H9 (cell line): Measurements from ENCODE around the gene SHTN1. TPM values are rescaled to one million over a fixed set of nuclear protein-coding genes. Genes with fewer than 3 reads are reported as not detected.

ENCODE experiments used
- DNase-seq: peaks from one replicate; pipeline ENCODE4 v3.0.0-alpha.2; 2017
- H2AFZ ChIP-seq: one replicate; pipeline ENCODE4 v1.6.1; 2013; ENCODE audit warnings: mild to moderate bottlenecking, low read length, control low read depth, moderate library complexity
- H2AK5ac ChIP-seq: 2 replicates; pipeline ENCODE4 v1.6.1; 2013; ENCODE audit warnings: low read length, control low read depth, mixed read lengths; ENCODE audit not compliant: insufficient read length
- H2BK120ac ChIP-seq: one replicate; pipeline ENCODE4 v1.6.1; 2013; ENCODE audit warnings: low read depth, mild to moderate bottlenecking, low read length, control low read depth, inconsistent platforms; ENCODE audit not compliant: poor library complexity, severe bottlenecking
- H2BK12ac ChIP-seq: 2 replicates; pipeline ENCODE4 v1.6.1; 2013; ENCODE audit warnings: low read length, control low read depth, mixed read lengths, low read depth; ENCODE audit not compliant: insufficient read length
- H2BK15ac ChIP-seq: 2 replicates; pipeline ENCODE4 v1.6.1; 2013; ENCODE audit warnings: low read depth, low read length, control low read depth
- H2BK20ac ChIP-seq: one replicate; pipeline ENCODE4 v1.6.1; 2013; ENCODE audit warnings: low read depth, mild to moderate bottlenecking, low read length, control low read depth, inconsistent platforms; ENCODE audit not compliant: poor library complexity, severe bottlenecking
- H2BK5ac ChIP-seq: 2 replicates; pipeline ENCODE4 v1.6.1; 2013; ENCODE audit warnings: low read length, control low read depth, mixed read lengths; ENCODE audit not compliant: insufficient read length
- H3K14ac ChIP-seq: 2 replicates; pipeline ENCODE4 v1.6.1; 2013; ENCODE audit warnings: low read length, control low read depth; ENCODE audit not compliant: insufficient read depth
- H3K18ac ChIP-seq: 2 replicates; pipeline ENCODE4 v1.6.1; 2013; ENCODE audit warnings: low read depth, mild to moderate bottlenecking, mixed read lengths, low read length, control low read depth; ENCODE audit not compliant: insufficient read length
- H3K23ac ChIP-seq: 2 replicates; pipeline ENCODE4 v1.6.1; 2013; ENCODE audit warnings: low read length, control low read depth, mixed read lengths, low read depth; ENCODE audit not compliant: insufficient read length
- H3K23me2 ChIP-seq: 2 replicates; pipeline ENCODE4 v1.6.1; 2013; ENCODE audit warnings: low read depth, mild to moderate bottlenecking, mixed read lengths, low read length, control low read depth; ENCODE audit not compliant: insufficient read length, poor library complexity, severe bottlenecking
- H3K27ac ChIP-seq: 2 replicates; pipeline ENCODE4 v1.5.1; 2013; ENCODE audit warnings: low read length, control low read depth, mixed read lengths, low read depth; ENCODE audit not compliant: insufficient read length
- H3K27me3 ChIP-seq: 2 replicates; pipeline ENCODE4 v1.6.1; 2013; ENCODE audit warnings: low read length, control low read depth, inconsistent platforms; ENCODE audit not compliant: insufficient read depth
- H3K4ac ChIP-seq: 2 replicates; pipeline ENCODE4 v1.6.1; 2013; ENCODE audit warnings: low read depth, mild to moderate bottlenecking, control low read depth, inconsistent platforms, low read length, moderate library complexity
- H3K4me1 ChIP-seq: 2 replicates; pipeline ENCODE4 v1.6.1; 2013; ENCODE audit warnings: low read length, control low read depth, inconsistent platforms; ENCODE audit not compliant: insufficient read depth
- H3K4me2 ChIP-seq: 2 replicates; pipeline ENCODE4 v1.6.1; 2013; ENCODE audit warnings: low read length, control low read depth, mixed read lengths; ENCODE audit not compliant: insufficient read length, insufficient read depth
- H3K56ac ChIP-seq: 2 replicates; pipeline ENCODE4 v1.6.1; 2013; ENCODE audit warnings: low read depth, mild to moderate bottlenecking, mixed read lengths, low read length, control low read depth; ENCODE audit not compliant: insufficient read length
- H3K79me1 ChIP-seq: 2 replicates; pipeline ENCODE4 v1.6.1; 2013; ENCODE audit warnings: low read depth, mild to moderate bottlenecking, moderate library complexity, low read length, control low read depth, inconsistent platforms; ENCODE audit not compliant: insufficient read depth, poor library complexity, severe bottlenecking
- H3K79me2 ChIP-seq: 2 replicates; pipeline ENCODE4 v1.6.1; 2013; ENCODE audit warnings: low read length, control low read depth, inconsistent platforms; ENCODE audit not compliant: insufficient read depth
- H3K9ac ChIP-seq: 2 replicates; pipeline ENCODE4 v1.6.1; 2013; ENCODE audit warnings: low read length, control low read depth, mixed read lengths; ENCODE audit not compliant: insufficient read length; ENCODE audit errors: extremely low read depth
- H3K9me3 ChIP-seq: one replicate; pipeline ENCODE4 v1.6.1; 2013; ENCODE audit warnings: low read depth, low read length, inconsistent platforms; ENCODE audit not compliant: control insufficient read depth
- H3T11ph ChIP-seq: one replicate; pipeline ENCODE4 v1.6.1; 2013; ENCODE audit warnings: mild to moderate bottlenecking, low read length, control low read depth, inconsistent platforms
- H4K20me1 ChIP-seq: one replicate; pipeline ENCODE4 v1.6.1; 2013; ENCODE audit not compliant: control insufficient read depth, insufficient read length, insufficient read depth
- H4K5ac ChIP-seq: 2 replicates; pipeline ENCODE4 v1.6.1; 2013; ENCODE audit warnings: low read depth, mild to moderate bottlenecking, mixed read lengths, low read length, control low read depth; ENCODE audit not compliant: insufficient read length
- H4K8ac ChIP-seq: replicated peaks from 2 replicates; pipeline ENCODE4 v1.6.1; 2013; ENCODE audit warnings: low read length, control low read depth, mixed read lengths, low read depth; ENCODE audit not compliant: insufficient read length
- H4K91ac ChIP-seq: 2 replicates; pipeline ENCODE4 v1.6.1; 2013; ENCODE audit warnings: low read depth, mild to moderate bottlenecking, moderate library complexity, mixed read lengths, low read length, control low read depth; ENCODE audit not compliant: insufficient read length
- H3K27ac Mint-ChIP-seq, 3 experiments: 2 replicates in 2 of 3; 3 replicates in 1 of 3; pipeline ENCODE4 v1.8.0; 2020 to 2021; ENCODE audit warnings: mixed read lengths in 3 of 3, mild to moderate bottlenecking in 1 of 3, moderate library complexity in 1 of 3
- H3K27me3 Mint-ChIP-seq: 2 replicates; pipeline ENCODE4 v1.8.0; 2021; ENCODE audit warnings: low read depth, mild to moderate bottlenecking, moderate library complexity, mixed read lengths
- H3K36me3 Mint-ChIP-seq, 3 experiments: 2 replicates in 2 of 3; 3 replicates in 1 of 3; pipeline ENCODE4 v1.8.0; 2020 to 2021; ENCODE audit warnings: low read depth in 3 of 3, mixed read lengths in 3 of 3; ENCODE audit not compliant: insufficient read depth in 1 of 3
- H3K4me1 Mint-ChIP-seq, 2 experiments: 2 replicates each; pipeline ENCODE4 v1.8.0; 2020; ENCODE audit warnings: mixed read lengths in 2 of 2
- H3K4me3 Mint-ChIP-seq, 2 experiments: 2 replicates in 1 of 2; 3 replicates in 1 of 2; pipeline ENCODE4 v1.8.0; 2020 to 2021; ENCODE audit warnings: mild to moderate bottlenecking in 2 of 2, mixed read lengths in 2 of 2, moderate library complexity in 1 of 2
- H3K9me3 Mint-ChIP-seq, 2 experiments: 2 replicates in 1 of 2; 3 replicates in 1 of 2; pipeline ENCODE4 v1.8.0; 2020; ENCODE audit warnings: mild to moderate bottlenecking in 2 of 2, mixed read lengths in 2 of 2, moderate library complexity in 1 of 2
- CTCF ChIP-seq: fragments of 200-600 bp; sonication (generic); conservative IDR thresholded peaks from 3 replicates; pipeline ENCODE4 v1.8.0; 2021; ENCODE audit warnings: antibody characterized with exemption, mild to moderate bottlenecking
- WGBS: extraction: QIAGEN DNeasy Blood & Tissue Kit; methylation state at CpG from one replicate; pipeline ENCODE4 v1.1.7; 2013; ENCODE audit warnings: missing lambda C conversion rate, low lambda C conversion rate, mixed read lengths; ENCODE audit not compliant: insufficient read length; ENCODE audit errors: extremely low coverage; 5-methylcytosine and 5-hydroxymethylcytosine counted together
- total RNA-seq: library from RNA; stranded (reverse); gene quantifications from 2 replicates; pipeline ENCODE4 v1.2.1, GENCODE V29; 2021

Gene SHTN1
- total RNA-seq, 1 experiment from 2014 or later, result 22.1 TPM

GRCh38 chr10:116857156-116857555 lies 147.8 kb downstream of the SHTN1 start:
- Histone ChIP-seq H2BK15ac (no peak overlapping the region), H3T11ph (no peak overlapping the region), H2BK5ac (no peak overlapping the region), H4K5ac (no peak overlapping the region), H3K27ac (no peak overlapping the region), H2BK12ac (no peak overlapping the region), H3K79me2 (no peaks in the 10 kb centered on the region), H3K27me3 (no peaks in the 10 kb centered on the region), H3K4ac (no peak overlapping the region), H2AK5ac (no peak overlapping the region), H3K23me2 (no peaks in the 10 kb centered on the region), H3K79me1 (no peaks in the 10 kb centered on the region), H3K23ac (no peak overlapping the region), H2AFZ (no peak overlapping the region), H3K4me1 (no peaks in the 10 kb centered on the region), H4K20me1 (no peaks in the 10 kb centered on the region), H4K8ac (no peak overlapping the region), H3K4me2 (no peak overlapping the region), H3K9me3 (no peaks in the 10 kb centered on the region), H3K56ac (no peak overlapping the region), H3K14ac (no peak overlapping the region), H4K91ac (no peak overlapping the region), H3K9ac (no peak overlapping the region), H2BK120ac (no peak overlapping the region), H3K18ac (no peak overlapping the region), H2BK20ac (no peak overlapping the region)
- H3K27ac Mint-ChIP-seq, result no peak overlapping the region
- TF ChIP-seq CTCF, result no peak
- no peak for DNase-seq
- H3K36me3 Mint-ChIP-seq, result peaks cover 0 to 8% (median 4%) of the 10 kb centered on the region in 3 experiments; a peak in 2 of 7 replicates
- H3K27me3 Mint-ChIP-seq, result peaks cover 2% of the 10 kb centered on the region; the same call in 1 of the 2 replicates
- no peak overlapping the region for H3K4me3 Mint-ChIP-seq
- WGBS, result no CpG with 5 or more reads among the region's 3 CpGs
- H3K4me1 Mint-ChIP-seq, result no peaks in the 10 kb centered on the region
- H3K9me3 Mint-ChIP-seq, result peaks cover 0 to 8% of the 10 kb centered on the region in 2 experiments; a peak in 2 of 5 replicates
